ENCODE measurements around the gene PNPLA7. TPM values are rescaled to one million over a fixed set of nuclear protein-coding genes. Genes with fewer than 3 reads are reported as not detected.
A peak's percentile ranks its signal among the peaks of the same experiment; 100 is the strongest.
"Not testable (repeated sequence)": the region's sequence is repeated elsewhere in the genome, so short reads cannot be mapped to it uniquely, and the experiment has no call there.

The PNPLA7 gene
- total RNA-seq, 1 experiment from 2014 or later: 1.8 TPM

DNA sequence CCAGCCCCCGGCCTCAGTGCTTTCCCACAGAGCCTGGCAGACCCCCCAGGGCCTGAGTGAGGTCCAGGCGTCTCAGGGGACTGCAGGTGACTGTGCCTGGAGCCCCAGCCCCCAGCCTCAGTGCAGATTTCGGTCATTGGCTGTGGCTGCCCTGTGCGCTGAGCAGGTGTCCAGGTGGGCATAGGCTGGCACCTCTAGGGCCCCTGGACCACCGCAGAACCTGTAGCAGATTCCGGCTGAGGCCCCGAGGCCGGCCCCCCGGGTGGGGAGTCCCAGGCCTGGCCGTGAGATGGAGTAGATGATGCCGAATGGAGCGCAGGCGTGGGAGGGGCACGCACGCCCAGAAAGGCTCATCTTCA lies 139.3 kb downstream of the PNPLA7 start:
- Histone ChIP-seq H3K4me1 (ENCODE audit: control insufficient read depth in 1 of 2, insufficient read depth in 2 of 2, low read length in 2 of 2) (peaks cover 47 to 72% of the 10 kb centered on the region in 2 experiments), H2AFZ (ENCODE audit: low read depth, low read length, poor library complexity, severe bottlenecking) (no peak overlapping the region), H3K4me2 (ENCODE audit: low read length) (peak overlapping the region; percentile 88), H3K79me2 (ENCODE audit: insufficient read depth, low read length) (peaks cover 22% of the 10 kb centered on the region; the same call in 1 of the 2 replicates), H3K4me3 (replicated peaks in 1 of 2; ENCODE audit: low read depth in 1 of 2, low read length in 2 of 2) (peak overlapping the region; percentile 32 to 55), H3K9me3 (ENCODE audit: control insufficient read depth in 1 of 2, insufficient read depth in 1 of 2, low read depth in 1 of 2, low read length in 2 of 2) (no peaks in the 10 kb centered on the region), H3K27ac (ENCODE audit: low read depth, low read length) (peak overlapping the region; percentile 95), H3K9ac (ENCODE audit: low read length) (peak overlapping the region; percentile 65), H4K20me1 (ENCODE audit: insufficient read depth) (no peaks in the 10 kb centered on the region), H3K27me3 (ENCODE audit: insufficient read depth, low read length) (no peaks in the 10 kb centered on the region), H3K9me2 (ENCODE audit: insufficient read depth) (no peaks in the 10 kb centered on the region), H3K36me3 (ENCODE audit: control insufficient read depth in 1 of 2, insufficient read depth in 2 of 2, low read length in 2 of 2) (no peaks in the 10 kb centered on the region)
- RAD21 ChIA-PET (ENCODE audit: low non-redundant PET in 1 of 2, low total read pairs in 2 of 2, uncharacterized antibody in 2 of 2, unreplicated experiment in 2 of 2): no interaction called here
- TF ChIP-seq ZNF274 (IDR thresholded peaks at IDR 0.05; ENCODE audit: low read depth, low read length) (no peak), CBX3 (IDR thresholded peaks at IDR 0.05; ENCODE audit: low read depth) (no peak), TCF7L2 (IDR thresholded peaks at IDR 0.05; ENCODE audit: borderline replicate concordance, extremely low read depth, insufficient read depth, insufficient read length) (no peak), CEBPB (IDR thresholded peaks at IDR 0.05; ENCODE audit: low read depth) (no peak), EZH2 (IDR thresholded peaks at IDR 0.05) (no peak), SIN3A (IDR thresholded peaks at IDR 0.05; ENCODE audit: low read depth) (no peak), POLR2A (IDR thresholded peaks at IDR 0.05; ENCODE audit: borderline replicate concordance, extremely low read depth, insufficient read depth, insufficient read length) (no peak), YY1 (IDR thresholded peaks at IDR 0.05; ENCODE audit: extremely low read depth, insufficient replicate concordance, low read depth, low read length) (no peak), JUND (IDR thresholded peaks at IDR 0.05) (no peak)
- TF ChIP-seq, protein P1, sequence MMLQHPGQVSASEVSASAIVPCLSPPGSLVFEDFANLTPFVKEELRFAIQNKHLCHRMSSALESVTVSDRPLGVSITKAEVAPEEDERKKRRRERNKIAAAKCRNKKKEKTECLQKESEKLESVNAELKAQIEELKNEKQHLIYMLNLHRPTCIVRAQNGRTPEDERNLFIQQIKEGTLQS (IDR thresholded peaks at IDR 0.05): no peak
- TF ChIP-seq, protein P2, sequence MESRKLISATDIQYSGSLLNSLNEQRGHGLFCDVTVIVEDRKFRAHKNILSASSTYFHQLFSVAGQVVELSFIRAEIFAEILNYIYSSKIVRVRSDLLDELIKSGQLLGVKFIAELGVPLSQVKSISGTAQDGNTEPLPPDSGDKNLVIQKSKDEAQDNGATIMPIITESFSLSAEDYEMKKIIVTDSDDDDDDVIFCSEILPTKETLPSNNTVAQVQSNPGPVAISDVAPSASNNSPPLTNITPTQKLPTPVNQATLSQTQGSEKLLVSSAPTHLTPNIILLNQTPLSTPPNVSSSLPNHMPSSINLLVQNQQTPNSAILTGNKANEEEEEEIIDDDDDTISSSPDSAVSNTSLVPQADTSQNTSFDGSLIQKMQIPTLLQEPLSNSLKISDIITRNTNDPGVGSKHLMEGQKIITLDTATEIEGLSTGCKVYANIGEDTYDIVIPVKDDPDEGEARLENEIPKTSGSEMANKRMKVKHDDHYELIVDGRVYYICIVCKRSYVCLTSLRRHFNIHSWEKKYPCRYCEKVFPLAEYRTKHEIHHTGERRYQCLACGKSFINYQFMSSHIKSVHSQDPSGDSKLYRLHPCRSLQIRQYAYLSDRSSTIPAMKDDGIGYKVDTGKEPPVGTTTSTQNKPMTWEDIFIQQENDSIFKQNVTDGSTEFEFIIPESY (IDR thresholded peaks at IDR 0.05; ENCODE audit: extremely low read depth, insufficient replicate concordance, low read length): no peak
- DNase-seq (ENCODE audit: low read depth, low spot score): no peak
- intact Hi-C loops (cut with micrococcal nuclease): no loop called here
- CTCF ChIA-PET: interaction anchor here (2.1 kb wide), 1 partner anchor 109 kb away, joined by 5 read pairs; the partner anchor contains the start of gene NRARP
- no TSS peak for BruUV-seq (replicated peaks)
- POLR2A ChIA-PET: interaction anchor here (0.6 kb wide), 1 partner anchor 109 kb away, joined by 3 read pairs; no protein-coding TSS in a partner anchor
- ATAC-seq: no peak

DNA sequence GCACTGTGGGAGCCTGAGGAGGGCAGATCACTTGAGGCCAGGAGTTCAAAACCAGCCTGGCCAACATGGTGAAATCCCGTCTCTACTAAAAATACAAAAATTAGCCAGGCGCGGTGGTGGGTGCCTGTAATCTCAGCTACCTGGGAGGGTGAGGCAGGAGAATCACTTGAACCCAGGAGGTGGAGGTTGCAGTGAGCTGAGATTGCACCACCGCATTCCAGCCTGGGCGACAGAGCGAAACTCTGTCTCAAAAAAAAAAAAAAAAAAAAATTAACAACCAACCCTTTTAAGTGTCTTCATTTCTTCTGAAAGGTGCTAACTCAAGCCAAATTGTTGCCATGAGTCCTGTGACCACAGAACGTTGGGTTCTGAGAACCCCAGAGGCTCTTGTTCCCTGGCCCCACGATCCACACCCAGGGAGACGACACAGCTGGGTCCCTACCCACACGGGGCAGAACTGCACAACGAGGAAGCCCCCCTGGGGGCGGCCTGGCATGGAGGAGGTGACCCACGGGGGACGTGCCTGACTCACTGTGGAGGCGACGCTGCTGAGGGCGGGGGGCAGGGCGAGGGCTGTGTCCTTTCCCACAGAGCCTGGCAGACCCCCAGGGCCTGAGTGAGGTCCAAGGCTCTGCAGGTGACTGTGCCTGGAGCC lies 139.8 kb downstream of the PNPLA7 start:
- intact Hi-C loops (cut with micrococcal nuclease); RAD21 ChIA-PET (ENCODE audit: low non-redundant PET in 1 of 2, low total read pairs in 2 of 2, uncharacterized antibody in 2 of 2, unreplicated experiment in 2 of 2); BruUV-seq (replicated peaks); ATAC-seq; H4K20me1 ChIP-seq (ENCODE audit: insufficient read depth); DNase-seq (ENCODE audit: low read depth, low spot score); H3K9me3 ChIP-seq (ENCODE audit: control insufficient read depth in 1 of 2, insufficient read depth in 1 of 2, low read depth in 1 of 2, low read length in 2 of 2); H2AFZ ChIP-seq (ENCODE audit: low read depth, low read length, poor library complexity, severe bottlenecking); H3K9me2 ChIP-seq (ENCODE audit: insufficient read depth); H3K27me3 ChIP-seq (ENCODE audit: insufficient read depth, low read length); H3K36me3 ChIP-seq (ENCODE audit: control insufficient read depth in 1 of 2, insufficient read depth in 2 of 2, low read length in 2 of 2): not testable (repeated sequence)
- H3K4me3 ChIP-seq (replicated peaks in 1 of 2; ENCODE audit: low read depth in 1 of 2, low read length in 2 of 2): peak overlapping the region in 1 of 2 experiments; percentile 55; a peak in 1 of 4 replicates
- peak overlapping the region; percentile 95; the same call in 1 of the 2 replicates for H3K27ac ChIP-seq (ENCODE audit: low read depth, low read length)
- peak overlapping the region; percentile 88 for H3K4me2 ChIP-seq (ENCODE audit: low read length)
- POLR2A ChIA-PET: interaction anchor here (0.9 kb wide), 1 partner anchor 108 kb away, joined by 3 read pairs; the partner anchor contains the start of gene NRARP
- peak overlapping the region; percentile 65 for H3K9ac ChIP-seq (ENCODE audit: low read length)
- peaks cover 47 to 72% of the 10 kb centered on the region in 2 experiments for H3K4me1 ChIP-seq (ENCODE audit: control insufficient read depth in 1 of 2, insufficient read depth in 2 of 2, low read length in 2 of 2)
- peaks cover 17% of the 10 kb centered on the region; the same call in 1 of the 2 replicates for H3K79me2 ChIP-seq (ENCODE audit: insufficient read depth, low read length)
- CTCF ChIA-PET: interaction anchor here (2.1 kb wide), 1 partner anchor 108 kb away, joined by 5 read pairs; the partner anchor contains the start of gene NRARP
